ENCODE measurements around the gene SMAP2. TPM values are rescaled to one million over a fixed set of nuclear protein-coding genes. Genes with fewer than 3 reads are reported as not detected.

SMAP2 gene
- total RNA-seq, 1 experiment from 2014 or later: 6.8 TPM

DNA sequence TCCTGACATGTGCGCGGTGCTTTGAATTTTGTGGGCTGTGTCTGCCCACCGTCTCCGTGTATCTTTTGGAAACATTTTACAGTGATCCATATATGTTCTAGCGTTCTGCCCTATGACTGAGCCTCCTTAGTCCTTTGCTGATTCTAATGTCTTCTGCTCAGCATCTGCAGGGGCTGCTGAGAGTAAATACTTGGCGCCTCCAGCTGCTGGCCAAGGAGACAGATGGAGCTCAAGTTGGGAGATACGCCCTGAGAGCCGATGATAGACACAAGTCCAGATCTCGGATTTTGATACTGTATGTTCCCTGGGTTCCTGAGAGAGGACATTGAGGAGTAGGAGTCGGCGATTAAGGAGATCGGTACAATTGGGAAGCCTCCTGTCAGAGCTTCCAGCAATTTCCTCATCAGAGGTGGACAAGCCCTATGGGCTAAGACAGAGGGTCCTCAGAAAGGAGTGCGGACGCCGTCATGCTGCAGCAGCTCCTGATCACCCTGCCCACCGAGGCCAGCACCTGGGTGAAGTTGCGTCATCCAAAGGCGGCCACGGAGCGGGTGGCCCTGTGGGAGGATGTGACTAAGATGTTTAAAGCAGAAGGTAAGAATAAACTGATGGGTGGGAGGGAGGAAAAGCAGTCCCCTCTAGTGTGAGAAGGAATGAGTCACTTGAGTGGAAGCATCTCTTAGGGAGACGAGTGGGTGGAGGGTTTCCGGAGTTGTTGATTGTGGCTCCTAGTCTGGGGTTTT is 77.1 kb downstream of the SMAP2 start:
- Mint-ChIP-seq H3K9me3 (ENCODE audit: unreplicated experiment) (peaks cover 16% of the 10 kb centered on the region), H3K27me3 (ENCODE audit: insufficient read depth, unreplicated experiment) (no peaks in the 10 kb centered on the region), H3K4me3 (ENCODE audit: unreplicated experiment) (peak overlapping the region; percentile 81), H3K4me1 (ENCODE audit: low read depth, unreplicated experiment) (peaks cover 9% of the 10 kb centered on the region), H3K27ac (ENCODE audit: unreplicated experiment) (peak overlapping the region; percentile 58), H3K36me3 (ENCODE audit: insufficient read depth, unreplicated experiment) (peaks cover 17% of the 10 kb centered on the region)
- ChIA-PET POLR2A (interaction anchor here (0.5 to 0.6 kb wide), 2 partner anchors 27 to 56 kb away, joined by 4 read pairs; partner anchors contain the start of gene ZFP69), CTCF (interaction anchor here (0.6 kb wide), 1 partner anchor 18 kb away, joined by 3 read pairs; no protein-coding TSS in a partner anchor)
- TF ChIP-seq CTCF (IDR thresholded peaks at IDR 0.05; ENCODE audit: insufficient read depth in 1 of 2, low read depth in 1 of 2, low read length in 1 of 2, severe bottlenecking in 1 of 2, unreplicated experiment in 1 of 2): no peak
- Histone ChIP-seq H3K27me3 (replicated peaks; ENCODE audit: control insufficient read depth, insufficient read depth, low read length) (no peaks in the 10 kb centered on the region), H3K9me3 (no peaks in the 10 kb centered on the region), H3K4me1 (peaks cover 4% of the 10 kb centered on the region; the same call in 1 of the 2 replicates), H3K36me3 (ENCODE audit: control insufficient read depth, insufficient read depth, low read length) (no peaks in the 10 kb centered on the region), H3K4me3 (ENCODE audit: low read depth, low read length) (peak overlapping the region; percentile 63)
- DNase-seq: no peak
- intact Hi-C loops (cut with micrococcal nuclease; ENCODE audit: unreplicated experiment): no loop called here
- no TSS peak for BruUV-seq (replicated peaks)

DNA sequence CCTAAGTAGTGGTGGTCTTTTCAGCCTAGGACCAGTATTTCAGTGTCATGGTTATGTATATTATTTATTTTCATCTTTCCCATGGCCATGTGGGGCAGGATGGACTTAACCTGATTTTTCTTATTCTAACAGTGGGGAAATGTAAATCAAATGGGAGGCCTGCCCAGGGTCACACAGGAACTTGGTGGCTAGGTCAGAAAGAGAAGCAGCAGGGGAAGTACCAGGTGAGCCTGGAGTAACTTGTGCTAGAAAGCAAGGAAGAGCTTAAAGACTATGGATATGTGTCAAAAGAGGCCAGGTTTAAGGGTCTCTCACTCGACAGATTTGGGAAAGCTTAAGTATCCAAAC is 77.7 kb downstream of the SMAP2 start:
- Histone ChIP-seq H3K27me3 (replicated peaks; ENCODE audit: control insufficient read depth, insufficient read depth, low read length) (no peaks in the 10 kb centered on the region), H3K9me3 (no peaks in the 10 kb centered on the region), H3K36me3 (ENCODE audit: control insufficient read depth, insufficient read depth, low read length) (no peaks in the 10 kb centered on the region), H3K4me3 (ENCODE audit: low read depth, low read length) (no peak overlapping the region), H3K4me1 (peaks cover 4% of the 10 kb centered on the region; the same call in 1 of the 2 replicates)
- TF ChIP-seq CTCF (IDR thresholded peaks at IDR 0.05; ENCODE audit: insufficient read depth in 1 of 2, low read depth in 1 of 2, low read length in 1 of 2, severe bottlenecking in 1 of 2, unreplicated experiment in 1 of 2): no peak
- H3K4me3 Mint-ChIP-seq (ENCODE audit: unreplicated experiment): no peak overlapping the region
- DNase-seq: no peak
- H3K27ac Mint-ChIP-seq (ENCODE audit: unreplicated experiment): no peak overlapping the region
- intact Hi-C loops (cut with micrococcal nuclease; ENCODE audit: unreplicated experiment): no loop called here
- CTCF ChIA-PET: no interaction called here
- H3K4me1 Mint-ChIP-seq (ENCODE audit: low read depth, unreplicated experiment): peaks cover 9% of the 10 kb centered on the region
- no TSS peak for BruUV-seq (replicated peaks)
- H3K27me3 Mint-ChIP-seq (ENCODE audit: insufficient read depth, unreplicated experiment): no peaks in the 10 kb centered on the region
- peaks cover 12% of the 10 kb centered on the region for H3K9me3 Mint-ChIP-seq (ENCODE audit: unreplicated experiment)
- POLR2A ChIA-PET: no interaction called here
- H3K36me3 Mint-ChIP-seq (ENCODE audit: insufficient read depth, unreplicated experiment): peaks cover 15% of the 10 kb centered on the region

GRCh38 chr1:40454873-40455272 is 81.3 kb downstream of the SMAP2 start:
- Histone ChIP-seq H3K27me3 (replicated peaks; ENCODE audit: control insufficient read depth, insufficient read depth, low read length) (no peaks in the 10 kb centered on the region), H3K36me3 (ENCODE audit: control insufficient read depth, insufficient read depth, low read length) (no peaks in the 10 kb centered on the region; the same call in 1 of the 2 replicates), H3K4me3 (ENCODE audit: low read depth, low read length) (no peak overlapping the region), H3K9me3 (no peaks in the 10 kb centered on the region; the same call in 1 of the 2 replicates), H3K4me1 (no peaks in the 10 kb centered on the region)
- no peak for TF ChIP-seq CTCF (IDR thresholded peaks at IDR 0.05; ENCODE audit: insufficient read depth in 1 of 2, low read depth in 1 of 2, low read length in 1 of 2, severe bottlenecking in 1 of 2, unreplicated experiment in 1 of 2)
- intact Hi-C loops (cut with micrococcal nuclease; ENCODE audit: unreplicated experiment): no loop called here
- Mint-ChIP-seq H3K4me1 (ENCODE audit: low read depth, unreplicated experiment) (peaks cover 9% of the 10 kb centered on the region), H3K9me3 (ENCODE audit: unreplicated experiment) (peaks cover 36% of the 10 kb centered on the region), H3K4me3 (ENCODE audit: unreplicated experiment) (no peak overlapping the region), H3K36me3 (ENCODE audit: insufficient read depth, unreplicated experiment) (peaks cover 17% of the 10 kb centered on the region), H3K27ac (ENCODE audit: unreplicated experiment) (no peak overlapping the region), H3K27me3 (ENCODE audit: insufficient read depth, unreplicated experiment) (no peaks in the 10 kb centered on the region)
- ChIA-PET POLR2A (no interaction called here), CTCF (no interaction called here)
- no peak for DNase-seq
- no TSS peak for BruUV-seq (replicated peaks)

All from Caco-2 (cell line).